Astrocyte (in vitro differentiated cells and primary cell): ENCODE results near the gene SV2C. TPM values are rescaled to one million over a fixed set of nuclear protein-coding genes. Genes with fewer than 3 reads are reported as not detected.

Experiments used
- DNase-seq: peaks from one replicate; pipeline ENCODE4 v3.0.0-alpha.2; 2010; ENCODE audit warnings: low read depth
- FAIRE-seq: peaks from 2 replicates; lab custom pipeline; 2011; peaks lifted over from hg19 to GRCh38; lab: Jason Lieb, UNC
- H2AFZ ChIP-seq: 2 replicates; pipeline ENCODE4 v1.6.0; 2012; ENCODE audit warnings: low read depth, low read length, inconsistent platforms
- H3K27ac ChIP-seq: 2 replicates; pipeline ENCODE4 v1.5.1; 2011; ENCODE audit warnings: low read depth, low read length, inconsistent platforms
- H3K27me3 ChIP-seq: 2 replicates; pipeline ENCODE4 v1.6.0; 2011; ENCODE audit warnings: low read length, inconsistent platforms; ENCODE audit not compliant: insufficient read depth
- H3K36me3 ChIP-seq: 2 replicates; pipeline ENCODE4 v1.5.1; 2011; ENCODE audit warnings: low read length, inconsistent platforms; ENCODE audit not compliant: insufficient read depth
- H3K4me1 ChIP-seq: 2 replicates; pipeline ENCODE4 v1.5.1; 2011; ENCODE audit warnings: low read length, inconsistent platforms; ENCODE audit not compliant: insufficient read depth
- H3K4me2 ChIP-seq: 2 replicates; pipeline ENCODE4 v1.6.0; 2012; ENCODE audit warnings: low read length, inconsistent platforms
- H3K4me3 ChIP-seq: 2 replicates; pipeline ENCODE4 v1.5.1; 2011; ENCODE audit warnings: low read depth, mild to moderate bottlenecking, low read length, inconsistent platforms; ENCODE audit not compliant: insufficient read depth
- H3K79me2 ChIP-seq: 2 replicates; pipeline ENCODE4 v1.6.0; 2012; ENCODE audit warnings: mild to moderate bottlenecking, low read length, inconsistent platforms; ENCODE audit not compliant: insufficient read depth
- H3K9ac ChIP-seq: 2 replicates; pipeline ENCODE4 v1.6.0; 2012; ENCODE audit warnings: mild to moderate bottlenecking, low read length, inconsistent platforms
- H3K9me3 ChIP-seq: 2 replicates; pipeline ENCODE4 v1.5.1; 2012; ENCODE audit warnings: low read depth, mild to moderate bottlenecking, low read length, inconsistent platforms; ENCODE audit not compliant: insufficient read depth
- H4K20me1 ChIP-seq: 2 replicates; pipeline ENCODE4 v1.6.0; 2012; ENCODE audit warnings: low read length, inconsistent platforms; ENCODE audit not compliant: insufficient read depth
- H3K27ac Mint-ChIP-seq: one replicate; pipeline ENCODE4 v1.8.0; 2021; ENCODE audit warnings: mild to moderate bottlenecking, mixed read lengths; ENCODE audit not compliant: unreplicated experiment
- H3K27me3 Mint-ChIP-seq: one replicate; pipeline ENCODE4 v1.8.0; 2021; ENCODE audit warnings: low read depth, mixed read lengths; ENCODE audit not compliant: unreplicated experiment
- H3K36me3 Mint-ChIP-seq: one replicate; pipeline ENCODE4 v1.8.0; 2021; ENCODE audit warnings: low read depth, mixed read lengths; ENCODE audit not compliant: unreplicated experiment
- H3K4me1 Mint-ChIP-seq: one replicate; pipeline ENCODE4 v1.8.0; 2021; ENCODE audit warnings: low read depth, mixed read lengths; ENCODE audit not compliant: unreplicated experiment
- H3K4me3 Mint-ChIP-seq: one replicate; pipeline ENCODE4 v1.8.0; 2021; ENCODE audit warnings: mild to moderate bottlenecking, moderate library complexity, mixed read lengths; ENCODE audit not compliant: unreplicated experiment
- H3K9me3 Mint-ChIP-seq: one replicate; pipeline ENCODE4 v1.8.0; 2021; ENCODE audit warnings: mild to moderate bottlenecking, mixed read lengths; ENCODE audit not compliant: unreplicated experiment
- CTCF ChIP-seq: IDR thresholded peaks from 2 replicates; pipeline ENCODE4 v1.5.1; 2011; ENCODE audit warnings: low read depth, mild to moderate bottlenecking, inconsistent platforms, low read length, moderate library complexity; ENCODE audit not compliant: insufficient read depth
- EZH2 ChIP-seq: IDR thresholded peaks from 2 replicates; pipeline ENCODE4 v1.6.1; 2012; ENCODE audit warnings: mild to moderate bottlenecking, low read length, inconsistent platforms; ENCODE audit not compliant: insufficient read depth
- total RNA-seq: library from RNA; stranded (reverse); gene quantifications from 2 replicates; pipeline ENCODE4 v1.2.1, GENCODE V29; 2021

SV2C gene
- total RNA-seq, 1 donor from 2014 or later = 0.05 TPM

GRCh38 chr5:76379855-76380254 is 296.7 kb downstream of the SV2C start:
- Mint-ChIP-seq H3K4me1 (peaks cover 3% of the 10 kb centered on the region), H3K27ac (no peak overlapping the region), H3K36me3 (no peaks in the 10 kb centered on the region), H3K27me3 (peaks cover 5% of the 10 kb centered on the region), H3K9me3 (no peaks in the 10 kb centered on the region), H3K4me3 (no peak overlapping the region)
- Histone ChIP-seq H3K9ac (no peak overlapping the region), H3K9me3 (no peaks in the 10 kb centered on the region), H4K20me1 (no peaks in the 10 kb centered on the region), H3K27me3 (no peaks in the 10 kb centered on the region), H3K27ac (no peak overlapping the region), H3K4me2 (no peak overlapping the region), H3K4me1 (no peaks in the 10 kb centered on the region), H3K79me2 (no peaks in the 10 kb centered on the region), H3K4me3 (no peak overlapping the region), H2AFZ (no peak overlapping the region), H3K36me3 (no peaks in the 10 kb centered on the region)
- no peak for TF ChIP-seq EZH2
- no peak for TF ChIP-seq CTCF
- DNase-seq = no peak
- no peak for FAIRE-seq

- no peaks in the 10 kb centered on the region for H3K4me1 ChIP-seq
- H3K27ac ChIP-seq = no peak overlapping the region
- TF ChIP-seq CTCF = no peak
- no peak for TF ChIP-seq EZH2
- Mint-ChIP-seq H3K27me3 (peaks cover 8% of the 10 kb centered on the region), H3K36me3 (no peaks in the 10 kb centered on the region), H3K4me3 (no peak overlapping the region), H3K4me1 (peaks cover 3% of the 10 kb centered on the region), H3K27ac (no peak overlapping the region), H3K9me3 (no peaks in the 10 kb centered on the region)
- FAIRE-seq (no peak), DNase-seq (no peak)
- H3K4me2 ChIP-seq = no peak overlapping the region
- H2AFZ ChIP-seq = no peak overlapping the region
- no peaks in the 10 kb centered on the region for H3K36me3 ChIP-seq
- H4K20me1 ChIP-seq = no peaks in the 10 kb centered on the region
- no peaks in the 10 kb centered on the region for H3K9me3 ChIP-seq
- H3K79me2 ChIP-seq = no peaks in the 10 kb centered on the region
- H3K27me3 ChIP-seq = no peaks in the 10 kb centered on the region
- H3K9ac ChIP-seq = no peak overlapping the region
- no peak overlapping the region for H3K4me3 ChIP-seq
These were observed 297.3 kb downstream of the SV2C start for GRCh38 chr5:76380346-76381066.

- H3K27me3 Mint-ChIP-seq = peaks cover 8% of the 10 kb centered on the region
- Histone ChIP-seq H3K27ac (no peak overlapping the region), H4K20me1 (no peaks in the 10 kb centered on the region), H2AFZ (no peak overlapping the region), H3K9ac (no peak overlapping the region), H3K4me2 (no peak overlapping the region), H3K9me3 (no peaks in the 10 kb centered on the region), H3K4me3 (no peak overlapping the region), H3K27me3 (no peaks in the 10 kb centered on the region), H3K36me3 (no peaks in the 10 kb centered on the region), H3K4me1 (no peaks in the 10 kb centered on the region), H3K79me2 (no peaks in the 10 kb centered on the region)
- H3K4me1 Mint-ChIP-seq = peaks cover 3% of the 10 kb centered on the region
- TF ChIP-seq CTCF (no peak), EZH2 (no peak)
- no peak for DNase-seq
- no peak overlapping the region for H3K27ac Mint-ChIP-seq
- H3K36me3 Mint-ChIP-seq = no peaks in the 10 kb centered on the region
- H3K4me3 Mint-ChIP-seq = no peak overlapping the region
- no peaks in the 10 kb centered on the region for H3K9me3 Mint-ChIP-seq
- FAIRE-seq = no peak
These were observed 300.1 kb downstream of the SV2C start for GRCh38 chr5:76383126-76383832.
